ENCODE data around the gene PMPCB. TPM values are rescaled to one million over a fixed set of nuclear protein-coding genes. Genes with fewer than 3 reads are reported as not detected.
"Not testable (repeated sequence)": the region's sequence is repeated elsewhere in the genome, so short reads cannot be mapped to it uniquely, and the experiment has no call there.

PMPCB gene, protein sequence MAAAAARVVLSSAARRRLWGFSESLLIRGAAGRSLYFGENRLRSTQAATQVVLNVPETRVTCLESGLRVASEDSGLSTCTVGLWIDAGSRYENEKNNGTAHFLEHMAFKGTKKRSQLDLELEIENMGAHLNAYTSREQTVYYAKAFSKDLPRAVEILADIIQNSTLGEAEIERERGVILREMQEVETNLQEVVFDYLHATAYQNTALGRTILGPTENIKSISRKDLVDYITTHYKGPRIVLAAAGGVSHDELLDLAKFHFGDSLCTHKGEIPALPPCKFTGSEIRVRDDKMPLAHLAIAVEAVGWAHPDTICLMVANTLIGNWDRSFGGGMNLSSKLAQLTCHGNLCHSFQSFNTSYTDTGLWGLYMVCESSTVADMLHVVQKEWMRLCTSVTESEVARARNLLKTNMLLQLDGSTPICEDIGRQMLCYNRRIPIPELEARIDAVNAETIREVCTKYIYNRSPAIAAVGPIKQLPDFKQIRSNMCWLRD
- total RNA-seq (2014; rRNA removed; shearing (Covaris generic)): 211 and 222 TPM in 2 replicates

DNA sequence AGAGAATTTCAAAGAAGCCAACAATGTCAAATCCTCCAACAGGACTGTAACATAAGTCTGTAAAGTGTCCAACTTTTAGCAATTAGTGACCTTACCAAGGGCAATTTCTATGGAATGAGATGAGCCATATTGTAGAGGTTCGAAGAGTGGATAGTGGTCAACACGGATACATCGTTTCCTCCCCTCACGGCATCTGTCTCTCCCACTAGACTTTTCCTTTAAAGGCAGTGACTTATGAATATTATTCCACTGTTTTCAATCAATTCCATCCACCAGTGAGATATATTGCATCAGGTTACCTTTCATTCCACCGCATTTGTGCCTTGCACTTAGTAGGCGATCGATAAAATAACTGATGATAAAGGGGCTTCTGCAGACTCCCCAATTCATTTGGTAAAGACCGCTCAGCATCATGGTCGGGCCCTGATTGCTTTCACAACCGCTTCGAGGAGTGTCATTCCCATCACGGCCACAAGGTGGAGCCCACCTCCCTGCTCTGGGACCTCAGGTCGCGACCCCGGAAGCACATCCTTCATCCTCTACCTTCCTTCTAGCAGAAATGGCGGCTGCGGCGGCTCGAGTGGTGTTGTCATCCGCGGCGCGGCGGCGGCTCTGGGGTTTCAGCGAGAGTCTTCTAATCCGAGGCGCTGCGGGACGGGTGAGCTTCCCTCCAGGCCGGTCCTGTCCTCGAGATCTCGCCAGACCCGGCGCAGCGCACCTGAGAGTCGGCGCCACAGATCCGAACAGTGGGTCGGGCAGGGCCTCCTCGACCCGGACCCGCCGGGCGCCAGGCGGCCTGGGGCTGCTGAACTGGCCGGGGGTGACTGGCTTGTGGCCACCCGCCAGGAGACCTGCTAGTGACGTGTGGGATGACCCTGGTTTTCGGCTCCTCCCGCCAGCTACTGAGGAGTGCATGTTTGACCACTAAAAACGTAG is at the start of gene PMPCB:
Gene PMPCB (plus strand): TSS at position 535 of the 936 bp plus-strand sequence. CDS start 25 bp downstream, at position 560.
- peak; percentile 98 for DNase-seq (ENCODE audit: low read depth)

DNA sequence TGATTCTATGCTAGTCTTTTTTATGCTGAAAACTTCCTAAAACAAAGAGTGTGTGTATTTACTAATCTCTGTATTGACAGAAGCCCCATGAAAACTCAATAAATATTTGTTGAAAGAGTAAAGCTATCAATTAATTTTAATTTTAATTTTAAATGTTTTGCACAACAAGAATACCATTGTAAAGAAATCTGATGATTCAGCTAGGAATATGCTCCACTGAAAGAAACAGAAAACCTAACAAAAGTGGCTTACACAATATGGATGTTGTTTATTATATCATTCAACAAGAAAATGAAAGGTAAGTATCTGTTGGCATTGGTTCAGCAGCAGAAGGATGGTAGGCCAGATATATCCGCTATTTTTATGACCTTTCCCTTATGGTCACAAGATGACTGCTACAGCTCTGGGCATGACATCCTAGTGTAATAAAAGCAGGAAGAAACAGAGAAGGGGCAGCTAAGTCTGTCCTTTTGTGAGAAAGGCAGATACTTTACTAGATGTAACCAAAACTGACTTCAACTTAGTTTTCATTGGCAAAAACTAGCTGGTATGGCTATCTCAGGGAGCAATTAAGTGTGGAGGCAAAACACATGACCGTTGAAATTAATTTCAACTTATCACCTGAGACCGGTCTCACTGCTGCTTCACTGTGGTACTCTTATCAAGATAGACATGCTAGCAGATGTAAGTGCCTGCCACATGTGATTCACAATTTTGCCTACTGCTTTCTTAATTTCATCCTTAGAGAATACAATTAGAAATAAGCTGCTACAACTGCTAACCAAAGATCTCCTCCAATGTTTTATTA is 43.3 kb upstream of the PMPCB start:
- DNase-seq (ENCODE audit: low read depth): not testable (repeated sequence)

- DNase-seq (ENCODE audit: low read depth): not testable (repeated sequence)
Observed at GRCh38 chr7:103264054-103264453, 33.2 kb upstream of the PMPCB start.

- DNase-seq (ENCODE audit: low read depth): not testable (repeated sequence)
Observed at GRCh38 chr7:103266229-103266628, 31.0 kb upstream of the PMPCB start.

GRCh38 chr7:103273374-103273773 is 23.9 kb upstream of the PMPCB start:
- DNase-seq (ENCODE audit: low read depth): not testable (repeated sequence)

- not testable (repeated sequence) for DNase-seq (ENCODE audit: low read depth)
Observed at GRCh38 chr7:103274867-103275266, 22.4 kb upstream of the PMPCB start.

DNA sequence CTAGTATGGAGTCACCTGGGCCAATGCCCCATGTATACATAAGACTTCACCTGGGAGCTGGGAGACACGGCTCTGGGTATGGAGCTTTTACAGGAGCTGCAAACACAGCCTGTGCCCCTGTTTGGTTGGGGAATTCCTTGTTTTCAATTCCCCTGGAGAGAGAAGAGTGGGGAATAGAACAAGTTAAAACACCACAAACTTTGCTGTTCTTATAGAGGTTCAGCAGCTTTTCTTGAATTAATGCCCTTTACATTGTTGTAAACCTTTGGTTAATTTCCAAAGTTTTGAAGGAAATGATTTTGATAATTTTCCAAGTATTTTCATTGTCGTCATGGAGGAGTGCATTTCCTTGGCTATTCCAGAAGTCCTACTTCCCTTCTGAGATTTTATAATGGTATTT is 19.0 kb upstream of the PMPCB start:
- not testable (repeated sequence) for DNase-seq (ENCODE audit: low read depth)

DNA sequence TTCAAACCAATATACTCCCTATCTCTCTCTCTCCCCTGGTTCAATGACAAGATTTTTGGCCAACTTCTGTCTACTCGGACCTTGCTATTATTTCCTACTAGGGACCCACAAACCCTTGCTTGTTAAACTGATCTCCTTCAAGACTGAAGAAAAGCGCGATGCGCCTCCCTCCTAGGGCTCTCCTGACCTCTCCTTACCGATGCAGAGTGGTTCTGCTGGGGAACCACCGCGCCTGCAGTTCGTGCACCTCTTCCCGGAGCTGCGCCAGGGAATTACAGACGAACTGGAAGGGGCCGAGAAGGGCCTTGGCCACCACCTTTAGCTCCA is 17.6 kb upstream of the PMPCB start:
- not testable (repeated sequence) for DNase-seq (ENCODE audit: low read depth)

DNA sequence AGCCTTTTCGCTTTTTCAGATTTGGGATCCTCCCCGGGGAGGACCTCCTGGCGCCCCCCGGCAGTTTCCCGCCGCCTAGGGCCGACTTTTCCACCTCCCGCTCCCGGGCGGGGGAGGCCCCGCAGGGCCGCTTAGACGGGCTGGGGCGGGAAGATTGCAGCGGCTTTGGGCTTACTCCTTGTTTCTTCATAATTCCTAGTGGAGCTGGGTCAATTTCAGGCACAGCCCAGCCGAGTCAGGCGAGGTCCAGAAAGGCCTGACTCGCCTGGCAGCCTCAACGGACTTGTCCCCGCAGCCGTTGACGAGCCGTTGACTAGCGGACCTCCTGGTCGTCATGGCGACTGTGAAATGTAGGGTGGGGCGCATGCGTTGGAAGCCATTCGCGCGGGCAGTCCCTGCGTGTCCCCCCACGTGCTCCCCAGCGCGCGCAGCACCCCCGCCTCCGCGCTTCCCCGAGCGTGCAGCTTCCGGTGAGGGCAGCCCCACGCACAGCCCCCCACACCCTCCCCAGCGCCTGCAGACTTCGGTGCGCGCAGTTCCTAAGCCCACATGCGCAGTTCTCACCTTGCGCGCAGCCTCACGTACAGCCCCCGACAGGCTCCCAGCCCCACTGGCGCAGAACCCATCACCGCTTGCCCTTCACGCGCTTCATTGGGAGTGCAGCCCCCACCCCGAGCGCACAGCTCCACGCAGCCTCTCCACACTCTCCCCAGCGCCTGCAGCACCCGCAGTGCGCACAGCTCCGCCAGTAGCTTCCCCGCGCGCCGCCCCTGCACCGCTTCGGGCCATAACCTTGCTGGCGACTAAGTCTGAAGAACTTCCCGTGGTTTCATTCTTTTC is 17.1 kb upstream of the PMPCB start:
- DNase-seq (ENCODE audit: low read depth): peak; percentile 92

DNA sequence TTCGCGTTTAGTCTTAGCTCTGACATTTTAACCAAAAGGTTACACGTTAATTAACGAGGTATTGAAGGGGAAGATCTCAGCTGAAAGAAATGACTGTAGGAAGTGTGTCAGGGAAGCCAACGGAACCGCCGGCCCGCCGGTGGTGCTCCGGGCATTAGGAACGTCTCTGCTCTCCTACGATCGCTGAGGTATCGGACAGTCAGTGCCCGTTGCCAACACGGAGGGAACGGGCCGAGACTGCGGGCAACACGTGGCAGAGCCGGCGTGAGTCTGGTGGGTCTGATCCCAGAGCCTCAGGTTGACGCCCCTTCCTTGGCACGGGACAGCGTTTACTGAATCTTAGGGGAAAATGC is 16.5 kb upstream of the PMPCB start:
- peak; percentile 45 for DNase-seq (ENCODE audit: low read depth)

DNA sequence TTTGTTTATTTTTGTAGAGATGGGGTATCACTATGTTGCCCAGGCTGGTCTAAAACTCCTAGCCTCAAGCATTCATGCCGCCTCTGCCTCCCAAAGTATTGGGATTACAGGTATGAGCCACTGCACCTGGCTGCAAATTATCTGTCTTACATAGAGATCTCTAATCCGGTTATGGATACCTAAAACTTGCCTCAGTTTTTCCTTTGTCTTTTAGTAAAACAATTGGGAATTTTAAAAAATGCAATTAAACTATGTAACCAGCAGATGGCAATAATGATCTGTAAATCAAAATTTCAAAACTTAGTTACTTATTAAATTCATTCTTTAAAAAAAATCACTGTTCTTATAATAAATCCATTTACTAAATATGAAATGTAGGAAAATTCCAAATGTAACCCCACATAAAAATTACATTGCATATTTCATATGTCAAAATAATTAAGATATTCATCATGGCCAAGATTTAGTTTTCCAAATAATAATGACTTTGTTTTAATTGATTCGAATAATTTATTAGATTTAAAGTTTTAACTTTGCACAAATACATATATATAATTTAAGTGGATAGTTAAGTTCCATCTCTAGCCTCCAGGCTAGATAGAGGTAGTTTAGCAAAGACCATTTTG is 14.3 kb upstream of the PMPCB start:
- DNase-seq (ENCODE audit: low read depth): not testable (repeated sequence)

- DNase-seq (ENCODE audit: low read depth): no peak
Observed at GRCh38 chr7:103292122-103292521, 5.1 kb upstream of the PMPCB start.

DNA sequence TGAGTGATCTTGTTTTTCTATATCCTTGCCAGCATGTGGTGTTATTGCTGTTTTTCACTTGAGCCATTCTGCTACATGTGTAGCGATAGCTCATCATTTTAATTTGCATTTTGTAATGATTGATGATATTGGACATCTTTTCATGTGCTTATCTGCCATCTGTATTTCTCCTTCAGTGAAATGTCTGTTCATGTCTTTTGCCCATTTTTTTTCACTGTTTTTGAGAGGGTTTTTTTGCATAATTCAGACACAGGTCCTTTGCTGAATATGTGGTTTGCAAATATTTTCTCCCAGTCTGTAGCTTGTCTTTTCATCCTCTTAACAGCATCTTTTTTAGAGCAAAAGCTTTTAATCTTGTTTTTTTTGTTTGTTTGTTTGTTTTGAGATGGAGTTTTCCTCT is 3.7 kb upstream of the PMPCB start:
- no peak for DNase-seq (ENCODE audit: low read depth)

GRCh38 chr7:103297837-103298179 is 573 bp downstream of the PMPCB start:
- DNase-seq (ENCODE audit: low read depth): no peak

DNA sequence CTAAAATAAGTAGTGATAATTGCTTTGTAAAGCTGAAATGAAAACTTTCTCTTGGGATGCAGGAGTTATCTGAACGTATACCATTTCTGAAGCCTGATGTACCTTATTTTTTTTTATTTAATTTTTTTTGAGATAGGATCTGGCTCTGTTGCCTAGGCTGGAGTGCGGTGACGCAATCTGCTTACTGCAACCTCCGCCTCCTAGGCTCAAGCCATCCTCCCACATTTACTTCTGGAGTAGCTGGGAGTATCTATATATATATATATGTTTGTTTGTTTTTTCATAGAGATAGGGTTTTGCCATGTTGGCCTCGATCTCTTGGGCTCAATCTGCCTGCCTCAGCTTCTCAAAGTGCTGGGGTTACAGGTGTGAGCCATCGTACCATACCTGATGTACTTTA is 2.4 kb downstream of the PMPCB start:
- no peak for DNase-seq (ENCODE audit: low read depth)

GRCh38 chr7:103301441-103301840 is 4.2 kb downstream of the PMPCB start:
- DNase-seq (ENCODE audit: low read depth): no peak

DNA sequence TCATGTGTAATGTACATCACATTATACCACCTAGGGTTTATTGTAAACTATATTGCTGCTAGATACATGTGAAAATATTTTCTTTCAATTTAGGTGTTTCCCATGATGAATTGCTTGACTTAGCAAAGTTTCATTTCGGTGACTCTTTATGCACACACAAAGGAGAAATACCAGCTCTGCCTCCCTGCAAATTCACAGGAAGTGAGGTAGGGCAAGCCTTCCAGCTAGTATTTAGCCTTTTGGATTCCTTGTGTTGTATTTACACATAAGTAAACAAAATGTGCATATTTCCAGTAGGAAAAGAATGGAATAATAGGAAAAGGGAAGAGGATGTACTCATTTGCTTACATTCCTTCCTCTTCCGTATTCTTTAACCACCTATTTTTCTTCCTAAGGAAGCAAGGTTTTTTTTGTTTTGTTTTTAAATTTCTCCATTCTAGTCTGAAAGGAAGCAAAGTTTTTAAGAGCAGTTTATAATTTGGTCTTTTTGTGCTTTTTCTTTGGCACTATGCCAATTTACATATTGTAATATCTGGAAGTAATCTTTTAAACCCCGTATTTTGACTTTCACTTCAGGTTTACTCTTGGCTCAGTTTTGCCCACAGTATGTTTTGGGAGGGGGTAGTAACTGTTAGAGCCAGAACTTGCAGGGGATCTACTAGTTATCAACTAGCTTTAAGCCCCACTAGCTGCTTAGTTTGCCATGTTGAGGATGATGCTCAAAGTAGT is 10.4 kb downstream of the PMPCB start:
- DNase-seq (ENCODE audit: low read depth): no peak

- DNase-seq (ENCODE audit: low read depth): no peak
Observed at GRCh38 chr7:103314852-103315251, 17.6 kb downstream of the PMPCB start.

DNA sequence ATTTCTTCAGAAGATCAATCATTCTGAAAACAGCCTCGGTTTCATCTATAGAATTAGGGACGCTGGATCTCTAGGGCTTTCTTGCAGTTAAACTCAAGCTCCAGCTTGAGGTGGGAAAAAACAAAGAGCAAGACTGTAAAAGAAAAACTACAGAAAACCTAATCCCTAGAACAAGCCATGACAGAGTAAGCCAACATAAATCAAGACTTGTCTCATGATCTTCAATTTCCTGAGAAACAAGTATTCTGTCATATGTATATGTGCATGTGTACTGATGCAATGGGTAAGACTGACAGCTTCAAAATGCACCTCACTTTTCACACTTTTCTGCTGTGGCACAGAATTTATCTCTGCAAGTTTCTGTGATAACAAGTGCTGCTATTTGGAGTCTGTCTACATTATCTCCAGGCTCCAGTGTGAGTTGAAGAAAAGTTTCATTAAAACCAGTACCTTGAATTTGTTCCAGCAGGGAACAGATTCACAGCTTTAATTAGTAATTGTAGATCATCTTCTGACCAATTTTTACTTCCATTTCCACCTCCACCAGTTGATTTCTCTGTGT is 19.2 kb downstream of the PMPCB start:
- no peak for DNase-seq (ENCODE audit: low read depth)
